ENCODE results near the gene RNU11. TPM values are rescaled to one million over a fixed set of nuclear protein-coding genes. Genes with fewer than 3 reads are reported as not detected.

Gene RNU11
- total and polyA plus RNA-seq, 2 donors (not counting 3 experiments of a cell fraction or from before 2014, with no cell fraction given): not detected

DNA sequence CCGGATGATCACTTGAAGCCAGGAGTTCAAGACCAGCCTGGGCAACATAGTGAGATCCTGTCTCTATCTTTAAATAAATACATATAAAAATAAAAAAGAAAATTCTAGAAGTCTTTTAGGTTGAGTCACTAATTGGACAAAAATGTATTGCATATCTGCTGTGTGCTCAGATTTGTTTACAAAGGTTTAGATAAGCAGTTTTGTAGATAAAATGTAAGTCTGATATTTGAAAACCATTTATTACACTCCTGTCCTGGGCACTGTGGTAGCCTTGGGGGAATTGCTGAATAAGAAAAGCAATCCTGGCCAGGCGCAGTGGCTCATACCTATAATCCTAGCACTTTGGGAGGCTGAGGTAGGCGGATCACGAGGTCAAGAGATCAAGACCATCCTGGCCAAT lies 31.8 kb downstream of the RNU11 start:
- no peak for TF ChIP-seq POLR2AphosphoS5 (IDR thresholded peaks at IDR 0.05; ENCODE audit: insufficient read depth, low read depth, low read length)
- TF ChIP-seq POLR2A (IDR thresholded peaks at IDR 0.05; ENCODE audit: low read depth, low read length): no peak
- TF ChIP-seq JUN (IDR thresholded peaks at IDR 0.05; ENCODE audit: borderline replicate concordance, insufficient read depth, insufficient read length, low read depth): no peak
- BruUV-seq (replicated peaks): no TSS peak
- H3K4me2 ChIP-seq (ENCODE audit: insufficient read depth, low read length): no peak overlapping the region
- FAIRE-seq (no peak), DNase-seq (ENCODE audit: low read depth, low spot score) (no peak)
- dilution Hi-C loops (cut with MboI; ENCODE audit: extremely low pct_ligation_motif_present, low sequenced_read_pairs) (no loop called here), intact Hi-C loops (cut with micrococcal nuclease) (no loop called here)
- H3K4me1 ChIP-seq (ENCODE audit: control insufficient read depth, extremely low read depth, insufficient read depth, low read length): no peaks in the 10 kb centered on the region
- no peak overlapping the region for H3K9ac ChIP-seq (replicated peaks; ENCODE audit: extremely low read depth, insufficient read depth, low read length)
- H3K79me2 ChIP-seq (ENCODE audit: control insufficient read depth, insufficient read depth, low read length): peaks cover 5% of the 10 kb centered on the region
- H3K4me3 ChIP-seq (replicated peaks in 1 of 3; ENCODE audit: insufficient read depth in 1 of 3, low read depth in 1 of 3, low read length in 3 of 3): no peak overlapping the region
- CTCF ChIA-PET: no interaction called here
- no peaks in the 10 kb centered on the region for H3K9me1 ChIP-seq (replicated peaks; ENCODE audit: control insufficient read depth, extremely low read depth, insufficient read depth, low read length)
- no peak overlapping the region for H2AFZ ChIP-seq (ENCODE audit: low read depth, low read length)
- H3K9me3 ChIP-seq (replicated peaks; ENCODE audit: control insufficient read depth, insufficient read depth, low read length): no peaks in the 10 kb centered on the region
- no peaks in the 10 kb centered on the region for H3K36me3 ChIP-seq (ENCODE audit: control insufficient read depth in 2 of 2, extremely low read depth in 1 of 2, insufficient read depth in 2 of 2, low read length in 2 of 2)
- no peaks in the 10 kb centered on the region for H3K27me3 ChIP-seq (ENCODE audit: control insufficient read depth in 2 of 2, insufficient read depth in 2 of 2, low read length in 2 of 2)
- H3K27ac ChIP-seq (ENCODE audit: insufficient read depth, low read depth, low read length): no peak overlapping the region
- no peaks in the 10 kb centered on the region for H4K20me1 ChIP-seq (replicated peaks; ENCODE audit: control insufficient read depth, extremely low read depth, insufficient read depth, low read length)
- POLR2A ChIA-PET: interaction anchor here (0.7 kb wide), 1 partner anchor 47 kb away, joined by 5 read pairs; no protein-coding TSS in a partner anchor

DNA sequence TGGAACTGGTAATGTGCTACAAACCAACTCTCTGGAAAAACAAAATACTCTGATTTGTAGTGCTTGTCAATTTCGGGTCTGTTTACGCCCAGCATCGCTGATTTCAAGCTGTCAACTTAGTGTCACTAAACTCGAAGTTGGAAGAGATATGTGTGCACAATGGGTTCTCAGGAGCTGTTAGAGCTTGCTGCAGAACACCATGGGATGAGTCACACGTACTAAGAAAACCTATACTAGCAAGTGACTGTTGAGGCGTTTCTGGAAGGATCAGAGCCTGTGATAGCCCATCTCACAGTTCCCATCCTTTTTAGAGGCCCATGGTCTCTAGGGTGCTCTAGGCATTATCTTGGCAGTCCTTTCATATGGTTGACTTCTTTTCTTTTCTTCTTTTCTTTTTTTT lies 34.4 kb downstream of the RNU11 start:
- H3K4me1 ChIP-seq (ENCODE audit: control insufficient read depth, extremely low read depth, insufficient read depth, low read length): no peaks in the 10 kb centered on the region
- H2AFZ ChIP-seq (ENCODE audit: low read depth, low read length): no peak overlapping the region
- no peaks in the 10 kb centered on the region for H3K9me3 ChIP-seq (replicated peaks; ENCODE audit: control insufficient read depth, insufficient read depth, low read length)
- H3K27me3 ChIP-seq (ENCODE audit: control insufficient read depth in 2 of 2, insufficient read depth in 2 of 2, low read length in 2 of 2): no peaks in the 10 kb centered on the region
- FAIRE-seq (no peak), DNase-seq (ENCODE audit: low read depth, low spot score) (no peak)
- CTCF ChIA-PET: interaction anchor here (0.9 kb wide), 1 partner anchor 32 kb away, joined by 3 read pairs; no protein-coding TSS in a partner anchor
- no TSS peak for BruUV-seq (replicated peaks)
- no peak overlapping the region for H3K4me3 ChIP-seq (replicated peaks in 1 of 3; ENCODE audit: insufficient read depth in 1 of 3, low read depth in 1 of 3, low read length in 3 of 3)
- H3K9me1 ChIP-seq (replicated peaks; ENCODE audit: control insufficient read depth, extremely low read depth, insufficient read depth, low read length): no peaks in the 10 kb centered on the region
- H3K27ac ChIP-seq (ENCODE audit: insufficient read depth, low read depth, low read length): no peak overlapping the region
- dilution Hi-C loops (cut with MboI; ENCODE audit: extremely low pct_ligation_motif_present, low sequenced_read_pairs): no loop called here
- no peak overlapping the region for H3K9ac ChIP-seq (replicated peaks; ENCODE audit: extremely low read depth, insufficient read depth, low read length)
- H3K4me2 ChIP-seq (ENCODE audit: insufficient read depth, low read length): no peak overlapping the region
- no peaks in the 10 kb centered on the region for H3K36me3 ChIP-seq (ENCODE audit: control insufficient read depth in 2 of 2, extremely low read depth in 1 of 2, insufficient read depth in 2 of 2, low read length in 2 of 2)
- H3K79me2 ChIP-seq (ENCODE audit: control insufficient read depth, insufficient read depth, low read length): peaks cover 2% of the 10 kb centered on the region
- TF ChIP-seq EZH2 (IDR thresholded peaks at IDR 0.05; ENCODE audit: borderline replicate concordance, low read depth, low read length, severe bottlenecking) (no peak), FOS (IDR thresholded peaks at IDR 0.05; ENCODE audit: borderline replicate concordance, insufficient read depth, low read length) (no peak), JUN (IDR thresholded peaks at IDR 0.05; ENCODE audit: borderline replicate concordance, insufficient read depth, insufficient read length, low read depth) (no peak), GATA2 (IDR thresholded peaks at IDR 0.05; ENCODE audit: insufficient read depth, insufficient read length, low read depth, low read length) (no peak), POLR2AphosphoS5 (IDR thresholded peaks at IDR 0.05; ENCODE audit: insufficient read depth, low read depth, low read length) (no peak), POLR2A (IDR thresholded peaks at IDR 0.05; ENCODE audit: low read depth, low read length) (no peak), CTCF (IDR thresholded peaks at IDR 0.05; ENCODE audit: extremely low read depth in 1 of 2, insufficient read depth in 1 of 2, low read depth in 1 of 2, low read length in 2 of 2) (no peak), MYC (IDR thresholded peaks at IDR 0.05; ENCODE audit: low read depth, low read length) (no peak)
- TF ChIP-seq, protein P1, sequence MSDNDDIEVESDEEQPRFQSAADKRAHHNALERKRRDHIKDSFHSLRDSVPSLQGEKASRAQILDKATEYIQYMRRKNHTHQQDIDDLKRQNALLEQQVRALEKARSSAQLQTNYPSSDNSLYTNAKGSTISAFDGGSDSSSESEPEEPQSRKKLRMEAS (IDR thresholded peaks at IDR 0.05; ENCODE audit: insufficient read depth, insufficient read length): no peak
- intact Hi-C loops (cut with micrococcal nuclease): no loop called here
- H4K20me1 ChIP-seq (replicated peaks; ENCODE audit: control insufficient read depth, extremely low read depth, insufficient read depth, low read length): no peaks in the 10 kb centered on the region
- POLR2A ChIA-PET: no interaction called here
